OCI-LY7 (cell line): Measurements from ENCODE around the gene RIMS1. TPM values are rescaled to one million over a fixed set of nuclear protein-coding genes. Genes with fewer than 3 reads are reported as not detected.

Experiments used
- BruUV-seq: library from RNA; stranded (reverse); fragments of 400-500 nt; replicated peaks from 2 replicates; lab custom pipeline; 2021; lab: Mats Ljungman, UMichigan
- CTCF ChIA-PET: fragments of 300-600 bp; sonication (Branson Sonifier 250); formaldehyde crosslinking; loops from one replicate; lab custom pipeline; 2022; ENCODE audit warnings: antibody characterized with exemption; ENCODE audit not compliant: unreplicated experiment; lab: Charles Lee
- POLR2A ChIA-PET: fragments of 300-600 bp; sonication (Branson Sonifier 250); formaldehyde crosslinking; loops from one replicate; lab custom pipeline; 2022; ENCODE audit warnings: antibody characterized with exemption; lab: Charles Lee
- DNase-seq: peaks from one replicate; pipeline ENCODE4 v3.0.0-alpha.2; 2015; ENCODE audit warnings: low spot score
- H2AFZ ChIP-seq: fragments of 200-600 bp; sonication (generic), shearing (Covaris generic); 2 replicates; pipeline ENCODE4 v1.6.1; 2014; ENCODE audit warnings: mild to moderate bottlenecking, antibody characterized with exemption, low read length, moderate library complexity
- H3K27ac ChIP-seq: fragments of 200-600 bp; sonication (generic); 2 replicates; pipeline ENCODE4 v1.5.1; 2014; ENCODE audit warnings: mixed run types, low read depth, mild to moderate bottlenecking, moderate library complexity, low read length, inconsistent platforms; ENCODE audit not compliant: poor library complexity, severe bottlenecking
- H3K36me3 ChIP-seq: fragments of 200-600 bp; sonication (generic); 2 replicates; pipeline ENCODE4 v1.6.1; 2014; ENCODE audit warnings: mild to moderate bottlenecking, antibody characterized with exemption, low read length, moderate library complexity, mixed read lengths; ENCODE audit not compliant: insufficient read depth
- H3K4me1 ChIP-seq: fragments of 200-600 bp; sonication (generic); 2 replicates; pipeline ENCODE4 v1.5.1; 2014; ENCODE audit warnings: mild to moderate bottlenecking, low read length; ENCODE audit not compliant: insufficient read depth, poor library complexity, severe bottlenecking
- H3K4me2 ChIP-seq: fragments of 200-600 bp; sonication (generic); 2 replicates; pipeline ENCODE4 v1.6.1; 2014; ENCODE audit warnings: mild to moderate bottlenecking, low read length
- H3K4me3 ChIP-seq: fragments of 200-600 bp; sonication (generic); 2 replicates; pipeline ENCODE4 v1.5.1; 2014; ENCODE audit warnings: mild to moderate bottlenecking, low read depth, low read length; ENCODE audit not compliant: poor library complexity, severe bottlenecking
- H3K79me2 ChIP-seq: fragments of 200-600 bp; sonication (generic); 2 replicates; pipeline ENCODE4 v1.6.1; 2016; ENCODE audit warnings: low read depth, mild to moderate bottlenecking, low read length, moderate library complexity, mixed read lengths; ENCODE audit not compliant: insufficient read depth
- H3K9me2 ChIP-seq: fragments of 200-600 bp; sonication (generic); 2 replicates; pipeline ENCODE4 v1.6.1; 2016; ENCODE audit warnings: mild to moderate bottlenecking, low read length, mixed read lengths; ENCODE audit not compliant: insufficient read depth
- H3K9me3 ChIP-seq: fragments of 200-600 bp; sonication (generic); 2 replicates; pipeline ENCODE4 v1.6.1; 2014; ENCODE audit warnings: mild to moderate bottlenecking, mixed run types, low read length, mixed read lengths
- H4K20me1 ChIP-seq: fragments of 200-600 bp; sonication (generic); 2 replicates; pipeline ENCODE4 v1.6.1; 2014; ENCODE audit warnings: mild to moderate bottlenecking, antibody characterized with exemption, low read length, moderate library complexity, mixed read lengths; ENCODE audit not compliant: insufficient read depth
- CTCF ChIP-seq: fragments of 200-600 bp; sonication (generic); conservative IDR thresholded peaks from 2 replicates; pipeline ENCODE4 v1.5.1; 2014; ENCODE audit warnings: mild to moderate bottlenecking, antibody characterized with exemption, low read length, moderate library complexity, mixed read lengths
- EZH2phosphoT487 ChIP-seq: fragments of 200-600 bp; sonication (generic); IDR thresholded peaks from 2 replicates; pipeline ENCODE4 v1.6.1; 2018; ENCODE audit warnings: low read depth, borderline replicate concordance, mild to moderate bottlenecking, mixed run types, antibody characterized with exemption, low read length, moderate library complexity, mixed read lengths
- intact Hi-C: fragments of 100-400 bp; cut with micrococcal nuclease; formaldehyde crosslinking; loops from one replicate; pipeline ENCODE4 v1.10.0; 2022; ENCODE audit not compliant: unreplicated experiment
- total RNA-seq, 2 experiments: library from RNA; depleted of rRNA in 1 of 2; stranded (reverse); fragments of >200 nt in 1 of 2; shearing (Covaris generic) in 1 of 2; gene quantifications; 2 replicates each; pipeline ENCODE4 v1.2.3, GENCODE V29; 2014 to 2022

The RIMS1 gene
- total RNA-seq, 2 experiments from 2014 or later, result not detected

GRCh38 chr6:72290620-72291019 is 404.3 kb downstream of the RIMS1 start:
- no peaks in the 10 kb centered on the region for H3K9me2 ChIP-seq
- no peaks in the 10 kb centered on the region for H3K4me1 ChIP-seq
- H4K20me1 ChIP-seq, result no peaks in the 10 kb centered on the region
- no peak for DNase-seq
- H3K79me2 ChIP-seq, result no peaks in the 10 kb centered on the region
- BruUV-seq, result no TSS peak
- intact Hi-C loops, result no loop called here
- no peak overlapping the region for H3K27ac ChIP-seq
- TF ChIP-seq CTCF (no peak), EZH2phosphoT487 (no peak)
- no peaks in the 10 kb centered on the region for H3K36me3 ChIP-seq
- no peak overlapping the region for H3K4me2 ChIP-seq
- POLR2A ChIA-PET, result no interaction called here
- no peak overlapping the region for H2AFZ ChIP-seq
- no peak overlapping the region for H3K4me3 ChIP-seq
- H3K9me3 ChIP-seq, result no peaks in the 10 kb centered on the region
- CTCF ChIA-PET, result no interaction called here

GRCh38 chr6:72296375-72296774 is 410.0 kb downstream of the RIMS1 start:
- no peaks in the 10 kb centered on the region for H3K79me2 ChIP-seq
- H4K20me1 ChIP-seq, result no peaks in the 10 kb centered on the region
- no peaks in the 10 kb centered on the region for H3K4me1 ChIP-seq
- POLR2A ChIA-PET, result no interaction called here
- no peaks in the 10 kb centered on the region for H3K36me3 ChIP-seq
- BruUV-seq, result no TSS peak
- no peak overlapping the region for H3K4me3 ChIP-seq
- H3K27ac ChIP-seq, result no peak overlapping the region
- no peaks in the 10 kb centered on the region for H3K9me2 ChIP-seq
- intact Hi-C loops, result no loop called here
- H3K4me2 ChIP-seq, result no peak overlapping the region
- no peak overlapping the region for H2AFZ ChIP-seq
- TF ChIP-seq EZH2phosphoT487 (no peak), CTCF (no peak)
- H3K9me3 ChIP-seq, result no peaks in the 10 kb centered on the region
- DNase-seq, result no peak
- CTCF ChIA-PET, result no interaction called here

GRCh38 chr6:72305971-72306370 is 419.6 kb downstream of the RIMS1 start:
- no TSS peak for BruUV-seq
- Histone ChIP-seq H3K79me2 (no peaks in the 10 kb centered on the region), H3K36me3 (no peaks in the 10 kb centered on the region), H3K4me1 (no peaks in the 10 kb centered on the region), H2AFZ (no peak overlapping the region), H3K9me2 (no peaks in the 10 kb centered on the region), H3K27ac (no peak overlapping the region), H3K4me2 (no peak overlapping the region), H3K4me3 (no peak overlapping the region), H4K20me1 (no peaks in the 10 kb centered on the region), H3K9me3 (no peaks in the 10 kb centered on the region)
- DNase-seq, result no peak
- ChIA-PET POLR2A (interaction anchor here (0.7 to 0.8 kb wide), 2 partner anchors 65 to 1781 kb away, joined by 3 read pairs; no protein-coding TSS in a partner anchor), CTCF (no interaction called here)
- TF ChIP-seq CTCF, result no peak
- no peak for TF ChIP-seq EZH2phosphoT487
- intact Hi-C loops, result no loop called here
